GM21737 (cell line): ENCODE results near the gene FRG1.
"Not testable (repeated sequence)": the region's sequence is repeated elsewhere in the genome, so short reads cannot be mapped to it uniquely, and the experiment has no call there.

Experiments used
- ATAC-seq: cut with Tn5 transposase; IDR thresholded peaks from one replicate; pipeline ENCODE4 v1.9.1; 2021; ENCODE audit warnings: mild to moderate bottlenecking, moderate library complexity; ENCODE audit not compliant: unreplicated experiment

FRG1 gene

DNA sequence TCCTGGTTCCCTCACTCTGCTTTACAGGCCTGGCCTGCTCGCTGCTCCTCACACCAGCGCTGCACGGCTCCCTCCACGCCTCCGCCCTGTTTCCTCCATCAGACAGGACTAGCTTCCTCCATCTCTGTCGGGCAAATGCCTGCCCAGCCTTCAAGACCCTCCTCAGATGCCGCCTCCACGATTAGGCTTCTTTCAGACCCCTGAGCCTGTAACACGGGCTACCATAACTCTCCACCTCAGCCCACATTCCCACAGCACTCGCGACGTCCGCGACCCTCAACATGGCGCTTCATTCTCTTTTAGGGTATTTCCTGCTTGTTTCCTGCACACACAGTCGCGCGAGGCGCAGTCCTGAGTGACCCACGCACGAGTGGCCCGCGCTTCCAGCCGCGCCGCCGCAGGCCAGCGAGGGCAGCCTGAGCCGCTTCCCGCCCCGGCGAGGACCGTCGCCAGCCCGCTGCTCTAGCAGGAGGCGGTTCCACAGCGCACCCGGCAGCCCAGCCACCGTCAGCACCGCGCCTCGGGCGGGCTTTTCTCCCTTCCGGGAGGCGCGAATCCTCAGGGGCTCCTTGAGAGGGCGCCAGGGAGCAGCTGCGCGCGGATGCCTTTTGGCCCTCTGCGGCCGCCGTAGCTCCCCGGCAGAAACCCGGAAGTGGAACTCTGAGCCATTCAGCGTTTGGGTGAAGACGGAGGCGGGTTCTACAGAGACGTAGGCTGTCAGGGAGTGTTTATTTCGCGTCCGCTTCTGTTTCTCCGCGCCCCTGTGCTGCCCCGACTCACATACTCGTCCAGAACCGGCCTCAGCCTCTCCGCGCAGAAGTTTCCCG lies at the start of gene FRG1:
FRG1 (plus strand) TSS at position 695 of the 827 bp plus-strand sequence. CDS start 138 bp downstream, outside the sequence.
- peak; percentile 100 for ATAC-seq

DNA sequence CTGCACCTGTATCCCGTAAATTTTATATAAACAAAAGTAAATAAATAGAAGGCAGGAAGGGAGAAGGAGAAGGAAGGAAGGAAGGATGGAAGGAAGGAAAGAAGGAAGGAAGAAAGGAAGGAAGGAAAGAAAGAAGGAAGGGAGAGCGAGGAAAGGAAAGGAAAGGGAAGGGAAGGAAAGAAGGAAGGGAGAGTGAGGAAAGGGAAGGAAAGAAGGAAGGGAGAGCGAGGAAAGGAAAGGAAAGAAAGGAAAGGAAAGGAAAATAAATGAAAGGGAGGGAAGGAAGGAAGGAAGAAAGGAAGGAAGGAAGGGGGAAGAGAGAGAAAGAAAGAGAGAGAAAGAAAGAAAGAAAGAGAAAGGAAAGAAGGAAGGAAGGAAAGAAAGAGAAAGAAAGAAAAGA lies 43.0 kb upstream of the FRG1 start:
- ATAC-seq = no peak

DNA sequence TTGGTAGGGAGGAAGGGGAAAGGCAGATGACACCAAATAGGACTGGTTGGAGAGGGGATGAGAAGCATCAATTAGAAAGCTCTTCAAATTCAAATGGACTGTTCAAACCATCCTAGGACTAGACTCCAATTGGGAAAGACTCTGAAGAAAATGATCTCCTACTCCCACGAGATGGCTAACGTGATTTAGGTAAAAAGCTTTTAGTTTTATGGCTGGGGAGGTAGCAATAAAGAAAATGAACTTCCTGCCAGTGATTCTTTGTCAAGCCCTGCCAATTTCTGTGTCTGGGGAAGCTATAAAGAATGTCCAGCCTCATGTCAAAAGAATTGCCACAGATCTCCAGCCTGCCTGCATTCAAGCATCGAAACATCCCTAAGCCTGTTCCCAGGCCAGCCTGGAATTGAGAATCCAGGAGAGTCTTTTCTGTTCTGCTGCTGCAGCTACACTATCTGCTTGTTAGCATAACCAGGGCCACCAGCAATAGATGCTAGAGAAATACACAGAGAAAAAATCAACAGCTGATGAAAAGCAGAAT lies 41.1 kb upstream of the FRG1 start:
- not testable (repeated sequence) for ATAC-seq

DNA sequence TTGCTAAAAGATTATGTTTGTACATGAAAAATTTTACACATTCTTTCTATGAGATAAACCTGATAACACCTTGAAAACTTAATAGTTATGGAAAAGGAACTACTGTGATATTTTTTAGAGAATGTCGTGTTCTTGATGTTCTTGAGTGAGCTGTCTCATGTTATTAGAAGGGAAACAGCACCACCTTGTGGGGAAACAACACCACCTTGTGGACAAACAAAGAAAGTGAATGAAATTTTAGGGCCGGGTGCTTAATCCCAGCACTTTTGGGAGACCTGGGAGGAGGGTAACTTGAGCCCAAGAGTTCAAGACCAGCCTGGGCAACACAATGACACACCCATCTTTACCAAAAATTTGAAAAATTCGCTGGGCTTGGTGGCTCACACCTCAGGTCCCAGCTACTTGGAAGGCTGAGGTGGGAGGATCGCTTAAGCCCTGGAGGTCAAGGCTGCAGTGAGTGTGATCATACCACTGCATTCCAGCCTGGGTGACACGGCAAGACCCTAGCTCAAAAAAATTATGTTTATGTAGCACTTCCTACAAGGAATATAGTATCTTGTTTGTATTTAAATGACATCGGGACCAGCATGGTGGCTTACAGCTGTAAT lies 36.1 kb upstream of the FRG1 start:
- ATAC-seq = peak; percentile 59

DNA sequence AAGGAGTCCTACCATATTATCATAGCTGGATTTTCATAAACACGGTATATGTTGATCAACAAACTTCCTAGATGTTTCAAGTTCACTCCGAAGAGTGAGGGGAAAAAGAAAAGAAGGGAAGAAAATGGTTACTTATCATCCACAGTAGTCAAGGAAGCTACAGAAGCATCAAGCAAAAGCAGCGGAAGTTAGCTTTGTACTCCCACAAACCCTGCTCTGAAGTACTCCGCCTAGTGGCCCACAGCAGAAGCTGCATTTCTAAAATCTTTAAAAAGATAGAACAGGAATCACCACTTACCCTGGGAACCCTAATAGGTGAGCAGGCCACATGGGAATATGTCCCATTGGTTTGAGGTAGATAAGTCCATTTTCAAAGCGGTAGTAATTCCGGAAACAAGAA lies 28.5 kb upstream of the FRG1 start:
- no peak for ATAC-seq

DNA sequence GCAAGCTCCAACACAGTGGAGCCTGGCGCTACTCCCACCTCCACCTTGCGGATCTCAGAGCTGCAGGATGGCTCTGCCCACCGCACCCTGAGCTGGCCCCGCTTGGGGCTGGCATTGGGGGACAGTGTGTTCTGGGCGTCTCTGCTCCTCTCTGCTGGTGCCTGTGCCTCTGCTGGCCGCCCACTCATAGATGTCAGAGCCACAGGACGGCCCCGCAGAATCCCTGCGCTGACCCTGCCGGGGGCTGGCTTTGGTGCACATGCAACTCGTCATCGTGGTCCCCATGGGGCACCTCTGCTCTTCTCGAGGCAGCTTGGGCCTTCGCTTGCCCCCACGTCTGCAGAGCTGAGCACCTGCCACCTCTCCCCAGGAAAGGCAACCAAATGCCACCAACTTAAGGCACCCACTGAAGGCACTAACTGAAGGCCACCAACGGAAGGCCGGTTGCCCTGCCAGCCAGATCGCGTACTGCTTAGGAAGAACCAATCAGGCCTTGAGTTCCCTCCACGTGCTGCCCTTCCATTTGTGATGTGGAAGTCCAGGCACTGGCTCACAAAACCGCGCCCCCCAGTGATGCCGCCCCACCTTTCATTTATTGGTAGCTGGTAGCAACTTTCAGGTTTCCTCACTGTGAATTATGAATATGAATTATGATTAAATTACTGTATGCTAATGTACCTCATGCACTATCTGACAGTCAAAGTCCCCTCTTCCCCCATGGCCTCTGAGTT lies 23.3 kb upstream of the FRG1 start:
- ATAC-seq = no peak

DNA sequence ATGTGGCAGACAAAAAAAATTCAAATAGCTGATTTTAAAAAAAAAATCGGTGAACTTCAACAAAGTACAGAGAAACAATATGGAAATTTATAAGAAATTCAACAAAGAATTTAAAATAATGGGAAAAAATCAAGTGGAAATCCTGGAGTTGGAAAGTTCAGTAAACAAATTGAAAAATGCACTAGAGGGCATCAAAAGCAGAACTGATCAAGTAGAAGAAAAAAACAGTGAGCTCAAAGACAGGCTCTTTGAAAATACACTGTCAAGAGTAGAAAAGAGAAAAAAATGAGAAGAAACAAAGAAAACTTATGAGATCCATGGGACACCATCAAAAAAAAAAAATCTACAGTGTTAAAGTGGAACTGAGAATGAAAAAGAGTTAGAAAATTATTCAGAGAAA lies 19.6 kb upstream of the FRG1 start:
- ATAC-seq = no peak

DNA sequence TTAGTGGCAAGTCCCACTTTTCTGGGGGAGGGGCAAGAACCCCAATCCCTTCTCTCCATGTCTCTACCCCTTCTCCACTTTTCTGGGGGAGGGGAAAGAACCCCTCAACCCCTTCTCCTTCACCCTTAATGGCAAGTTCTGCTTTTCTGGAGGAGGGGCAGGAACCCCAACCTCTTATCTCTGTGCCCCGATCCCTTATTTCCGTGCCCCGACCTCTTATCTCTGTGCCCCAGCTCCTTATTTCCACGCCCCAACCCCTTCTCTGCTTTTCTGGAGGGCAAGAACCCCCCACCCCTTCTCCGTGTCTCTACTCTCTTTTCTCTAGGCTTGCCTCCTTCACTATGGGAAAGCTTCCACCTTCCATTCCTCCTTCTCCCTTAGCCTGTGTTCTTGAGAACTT lies 13.9 kb upstream of the FRG1 start:
- ATAC-seq = not testable (repeated sequence)

DNA sequence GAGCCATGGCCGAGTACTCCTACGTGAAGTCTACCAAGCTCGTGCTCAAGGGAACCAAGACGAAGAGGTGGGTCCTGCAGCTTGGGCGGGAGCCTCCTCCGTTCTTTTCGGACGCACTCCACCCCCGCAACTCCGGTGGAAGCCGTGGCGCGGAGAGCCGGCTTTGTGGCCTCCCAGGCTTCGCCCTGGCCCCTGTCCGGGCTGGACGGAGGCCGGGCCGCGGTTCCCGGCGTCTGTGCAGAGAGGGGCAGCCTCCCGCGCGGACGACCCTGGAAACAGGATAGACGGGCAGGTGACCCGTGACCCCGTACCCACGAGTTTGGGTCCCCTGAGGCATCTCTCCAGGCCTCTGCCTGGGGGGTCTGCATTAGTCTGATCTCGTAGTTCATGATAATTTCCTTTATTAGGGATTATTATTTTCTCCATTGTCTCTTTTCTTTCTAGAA lies 356 bp downstream of the FRG1 start:
- ATAC-seq = no peak

DNA sequence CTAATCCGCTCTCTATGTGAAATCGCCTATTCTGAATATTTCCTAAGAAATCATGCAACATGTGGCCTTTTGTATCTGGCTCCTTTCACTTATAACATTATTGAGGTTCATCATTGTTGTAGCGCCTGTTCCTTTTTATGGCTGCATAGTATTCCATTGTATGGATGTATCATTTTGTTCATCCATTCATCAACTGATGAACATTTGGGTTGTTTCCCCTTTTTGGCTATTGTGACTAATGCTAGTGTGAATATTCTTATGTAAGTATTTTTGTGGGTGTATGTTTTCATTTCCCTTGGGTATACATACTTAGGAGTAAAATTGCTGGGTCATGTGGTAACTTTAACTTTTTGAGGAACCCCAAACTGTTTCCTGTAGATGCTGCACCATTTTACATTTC lies 1.7 kb downstream of the FRG1 start:
- not testable (repeated sequence) for ATAC-seq

DNA sequence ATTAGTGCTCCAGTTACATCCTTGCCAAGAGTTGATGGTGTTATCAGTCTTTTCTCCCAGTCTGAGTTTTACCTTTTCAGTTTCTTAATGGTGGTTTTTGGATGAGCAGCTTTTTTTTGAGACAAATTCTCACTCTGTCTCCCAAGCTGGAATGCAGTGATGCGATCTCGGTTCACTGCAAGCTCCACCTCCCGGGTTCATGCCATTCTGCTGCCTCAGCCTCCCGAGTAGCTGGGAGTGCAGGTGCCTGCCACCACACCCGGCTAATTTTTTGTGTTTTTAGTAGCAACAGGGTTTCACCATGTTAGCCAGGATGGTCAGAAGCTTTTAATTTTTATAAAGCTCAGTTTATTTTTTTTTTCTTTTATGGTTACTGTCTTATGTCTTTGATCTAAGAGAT lies 3.4 kb downstream of the FRG1 start:
- not testable (repeated sequence) for ATAC-seq

DNA sequence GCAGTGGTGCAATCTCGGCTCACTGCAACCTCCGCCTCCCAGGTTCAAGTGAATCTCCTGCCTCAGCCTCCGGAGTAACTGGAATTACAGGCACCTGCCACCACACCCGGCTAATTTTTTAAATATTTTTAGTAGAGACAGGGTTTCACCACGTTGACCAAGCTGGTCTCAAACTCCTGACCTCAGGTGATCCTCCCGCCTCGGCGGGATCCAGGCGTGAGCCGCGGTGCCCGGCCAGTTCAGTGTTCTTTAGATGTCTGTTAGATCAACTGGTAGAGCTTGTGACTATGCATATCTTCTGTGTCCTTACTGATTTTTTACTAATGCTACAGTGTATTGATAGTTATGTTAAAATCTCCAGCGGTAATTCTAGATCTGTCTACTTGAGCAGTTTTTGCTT lies 6.2 kb downstream of the FRG1 start:
- ATAC-seq = not testable (repeated sequence)

DNA sequence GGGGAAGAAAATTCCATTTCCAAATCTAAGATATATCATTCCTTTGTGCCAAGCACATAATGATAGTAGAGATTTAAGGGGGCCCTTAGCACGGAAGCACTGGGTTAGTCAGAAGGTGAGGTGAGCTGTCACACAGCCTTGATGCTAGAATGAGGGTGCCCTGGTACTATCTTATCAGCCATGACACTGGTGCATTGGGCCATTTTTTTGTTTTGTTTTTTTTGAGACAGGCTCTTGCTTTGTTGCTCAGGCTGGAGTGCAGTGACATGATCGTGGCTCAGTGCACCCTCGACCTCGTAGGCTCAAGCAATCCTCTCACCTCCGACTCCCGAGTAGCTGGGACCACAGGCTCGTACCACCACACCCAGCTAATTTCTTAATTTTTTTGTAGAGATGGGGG lies 7.8 kb downstream of the FRG1 start:
- ATAC-seq = not testable (repeated sequence)

DNA sequence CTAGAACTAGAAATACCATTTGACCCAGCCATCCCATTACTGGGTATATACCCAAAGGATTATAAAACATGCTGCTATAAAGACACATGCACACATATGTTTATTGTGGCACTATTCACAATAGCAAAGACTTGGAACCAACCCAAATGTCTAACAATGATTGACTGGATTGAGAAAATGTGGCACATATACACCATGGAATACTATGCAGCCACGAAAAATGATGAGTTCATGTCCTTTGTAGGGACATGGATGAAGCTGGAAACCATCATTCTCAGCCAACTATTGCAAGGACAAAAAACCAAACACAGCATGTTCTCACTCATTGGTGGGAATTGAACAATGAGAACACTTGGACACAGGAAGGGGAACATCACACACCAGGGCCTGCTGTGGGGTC lies 28.6 kb downstream of the FRG1 start:
- not testable (repeated sequence) for ATAC-seq

DNA sequence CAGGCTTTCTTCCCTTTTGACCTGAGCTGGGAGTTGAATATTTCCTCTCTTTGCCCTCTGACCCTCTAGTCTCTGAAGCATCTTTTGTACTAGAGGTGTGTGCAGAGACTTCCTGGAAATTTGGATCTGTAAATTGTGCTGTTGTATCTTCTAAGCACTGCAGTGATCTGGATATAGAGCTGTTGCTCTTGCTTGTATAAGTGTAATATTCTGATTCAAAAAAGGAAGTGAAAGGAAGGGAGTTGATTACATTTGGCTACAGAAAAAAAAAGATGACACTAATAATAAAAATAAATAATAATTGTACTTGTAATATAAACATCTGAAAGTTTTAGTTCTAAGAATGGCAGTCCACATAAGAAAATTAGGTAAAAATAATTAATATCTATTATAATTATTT lies 33.0 kb downstream of the FRG1 start:
- ATAC-seq = no peak

DNA sequence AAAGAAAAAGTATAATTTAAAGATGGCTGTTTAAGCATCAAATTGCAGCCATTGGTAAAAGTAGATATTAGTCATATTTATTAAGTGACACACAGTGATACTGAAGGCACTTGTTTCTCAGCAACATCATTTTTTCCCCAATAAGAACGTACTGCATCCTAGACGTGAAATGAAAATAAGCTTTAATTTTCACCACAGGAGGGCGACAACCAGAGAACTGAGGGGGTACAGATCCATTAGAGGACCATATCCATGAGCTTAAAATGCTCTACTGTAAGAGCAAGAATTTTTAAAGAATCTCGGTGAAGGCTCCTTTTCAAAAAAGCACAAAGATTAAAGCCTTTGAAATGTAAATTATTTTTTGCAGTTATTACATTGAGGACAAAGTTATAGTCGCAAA lies 33.4 kb downstream of the FRG1 start:
- ATAC-seq = no peak

DNA sequence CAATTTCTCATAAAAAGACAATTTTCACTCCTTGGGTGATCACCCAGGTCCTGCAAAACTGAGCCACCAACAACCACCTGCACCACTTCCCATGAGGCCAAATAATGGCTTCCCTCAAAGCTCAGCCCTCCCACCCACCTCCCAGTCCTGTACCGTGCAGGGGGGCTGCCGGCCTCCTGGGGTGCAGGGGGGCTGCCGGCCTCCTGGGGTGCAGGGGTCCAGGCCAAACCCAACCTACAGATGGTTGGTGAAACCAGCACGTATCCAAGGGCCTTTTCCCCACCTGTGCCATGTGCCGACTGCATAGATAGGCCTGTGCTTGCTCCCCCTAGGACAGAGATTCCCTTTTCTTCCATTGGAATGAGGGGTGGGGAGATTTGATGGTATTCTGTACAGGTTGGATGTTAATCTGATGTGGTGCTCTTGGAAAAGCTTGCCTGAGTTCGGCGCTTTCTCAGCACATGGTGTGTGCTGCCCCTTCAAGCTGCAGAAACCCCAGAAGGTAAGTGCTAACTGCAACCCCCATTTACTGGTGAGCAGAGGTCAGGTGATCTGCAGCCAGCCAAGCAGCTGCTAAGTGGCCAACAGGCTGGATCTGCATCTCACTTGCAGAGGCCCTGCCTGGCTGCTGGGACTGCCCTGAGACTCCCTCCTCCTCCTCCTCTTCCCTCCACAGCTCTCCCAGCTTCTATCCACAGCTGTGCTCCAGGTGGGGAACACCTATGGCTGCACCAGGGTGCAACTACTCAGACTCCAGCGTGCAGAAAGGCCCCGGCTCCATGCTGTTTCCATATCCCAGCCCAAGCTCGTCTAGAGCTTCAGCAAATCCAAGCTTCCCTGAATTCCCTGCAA lies 38.8 kb downstream of the FRG1 start:
- ATAC-seq = no peak

DNA sequence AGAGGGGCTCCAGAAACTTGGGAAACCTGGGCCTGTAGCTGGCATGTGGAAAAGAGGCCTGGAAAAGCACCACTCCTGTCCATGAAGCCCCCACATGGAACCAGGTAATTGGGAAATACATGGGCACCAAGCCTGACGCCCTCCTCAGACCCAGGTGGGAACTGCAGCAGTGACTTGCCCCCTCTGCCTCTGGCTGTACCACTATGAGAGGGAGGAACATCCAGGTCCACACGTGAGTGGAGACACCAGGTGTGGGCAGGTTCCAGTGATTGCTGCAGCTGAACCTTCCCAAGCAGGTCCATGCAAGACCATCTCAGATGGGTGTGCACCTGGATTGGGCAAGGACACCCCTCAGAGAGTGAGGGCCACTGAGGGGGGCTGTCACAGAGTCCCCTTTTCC lies 39.6 kb downstream of the FRG1 start:
- not testable (repeated sequence) for ATAC-seq

DNA sequence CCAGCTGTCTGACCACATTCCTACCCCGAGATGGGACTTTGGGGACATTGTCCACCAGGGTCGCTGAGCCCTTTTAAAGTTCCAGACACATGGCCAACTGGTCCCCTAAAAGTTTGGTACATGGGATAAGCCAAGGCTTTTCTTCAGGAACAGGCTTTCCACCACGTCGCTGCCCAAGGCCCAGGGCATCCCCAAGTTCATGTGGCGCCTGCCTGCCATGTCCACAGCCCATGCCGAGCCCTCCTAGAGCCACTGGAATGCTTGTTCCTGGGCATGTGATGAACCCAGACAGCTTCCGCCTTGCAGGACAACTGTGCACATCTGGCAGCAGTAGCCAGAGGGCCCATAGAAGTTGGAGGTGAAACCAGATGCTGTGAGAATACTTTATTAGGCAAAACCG lies 41.3 kb downstream of the FRG1 start:
- no peak for ATAC-seq

DNA sequence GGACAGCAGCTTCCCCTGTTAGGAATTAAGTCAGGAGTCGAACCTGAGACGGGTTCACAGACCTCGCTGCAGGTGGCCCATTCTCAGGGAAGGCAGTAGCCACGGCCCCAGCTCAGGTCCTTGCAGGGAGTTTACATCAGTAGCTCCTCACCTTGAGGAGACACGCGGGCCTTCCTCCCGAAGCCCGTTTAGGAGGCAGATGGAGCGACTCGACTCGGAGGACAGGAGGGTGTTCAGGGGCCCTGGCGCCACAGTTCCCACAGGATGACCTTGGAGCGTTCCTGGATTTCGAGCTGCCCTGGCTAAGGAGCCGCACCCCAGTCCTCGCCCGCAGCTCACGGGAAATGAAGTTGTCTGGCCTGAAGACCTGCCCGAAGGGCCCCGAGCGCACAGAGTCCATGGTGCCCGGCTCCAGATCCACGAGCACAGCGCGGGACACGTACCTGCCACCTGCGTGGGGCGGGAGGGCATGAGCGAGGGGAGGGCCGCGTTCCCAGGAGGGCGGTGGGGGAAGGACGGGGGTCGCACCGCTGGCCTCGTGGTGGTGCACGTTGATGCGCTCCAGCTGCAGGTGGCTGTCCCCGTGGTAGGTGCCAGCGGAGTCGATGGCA lies 43.3 kb downstream of the FRG1 start:
- not testable (repeated sequence) for ATAC-seq
